NCI-H2196 (cell line): Measurements from ENCODE around the gene PPP2R5A.
A peak's percentile ranks its signal among the peaks of the same experiment; 100 is the strongest.

Source experiments
- DNase-seq: peaks from one replicate; lab custom pipeline; 2025; ENCODE audit not compliant: unreplicated experiment; lab: John Stamatoyannopoulos, UW

The PPP2R5A gene

GRCh38 chr1:212284744-212285684, at the start of gene PPP2R5A:
PPP2R5A (plus strand) TSS chr1:212285410; CDS start chr1:212286111, 701 bp downstream.
- DNase-seq = peak; percentile 97

DNA sequence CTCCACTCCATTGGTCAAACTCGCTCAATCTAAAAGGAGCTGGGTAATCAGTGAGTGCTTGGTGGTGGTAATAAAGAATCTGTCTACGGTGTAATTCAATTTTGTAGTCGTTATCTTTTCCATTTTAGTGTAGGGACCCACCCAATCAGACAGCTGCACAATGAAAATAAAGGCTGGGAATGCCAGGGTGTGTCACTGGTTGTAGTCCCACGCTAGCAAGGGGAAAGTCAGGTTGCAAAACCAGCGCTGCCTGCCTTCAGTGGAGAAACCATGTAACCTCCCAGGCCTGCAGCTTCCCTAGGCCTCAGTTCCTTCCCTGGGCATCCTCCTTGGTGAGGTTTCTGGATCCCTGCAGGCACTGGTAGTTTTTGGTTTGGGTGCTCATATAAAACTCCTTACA, 49.4 kb upstream of the PPP2R5A start:
- no peak for DNase-seq

DNA sequence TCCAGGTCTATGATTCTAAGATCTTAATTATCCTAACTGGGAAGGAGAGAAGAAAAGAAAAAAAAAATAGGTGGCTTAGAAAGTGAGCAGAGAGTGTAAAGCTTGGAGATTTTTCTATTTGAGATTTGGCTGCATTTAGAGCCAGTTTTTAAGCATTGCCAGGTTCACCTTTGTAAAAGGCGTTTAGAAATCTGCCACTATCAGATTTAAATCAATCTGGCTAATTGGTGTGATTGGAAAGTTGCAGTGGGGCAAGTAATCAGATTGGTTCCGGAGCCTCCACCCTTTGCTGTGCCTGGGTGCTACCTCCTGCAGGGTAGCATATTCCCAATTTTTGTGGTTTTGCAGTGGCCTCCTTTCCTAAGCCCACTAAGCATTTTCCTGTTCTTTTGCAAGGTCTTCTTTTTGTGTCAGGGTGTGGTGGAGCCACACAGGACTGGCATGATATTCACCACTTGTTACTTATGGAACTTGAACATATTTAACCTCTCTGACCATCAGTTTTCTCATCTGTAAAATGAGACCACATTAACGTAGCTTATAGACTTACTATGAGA, 48.5 kb upstream of the PPP2R5A start:
- no peak for DNase-seq

- DNase-seq = no peak
Measured at GRCh38 chr1:212237651-212238050, 47.6 kb upstream of the PPP2R5A start.

DNA sequence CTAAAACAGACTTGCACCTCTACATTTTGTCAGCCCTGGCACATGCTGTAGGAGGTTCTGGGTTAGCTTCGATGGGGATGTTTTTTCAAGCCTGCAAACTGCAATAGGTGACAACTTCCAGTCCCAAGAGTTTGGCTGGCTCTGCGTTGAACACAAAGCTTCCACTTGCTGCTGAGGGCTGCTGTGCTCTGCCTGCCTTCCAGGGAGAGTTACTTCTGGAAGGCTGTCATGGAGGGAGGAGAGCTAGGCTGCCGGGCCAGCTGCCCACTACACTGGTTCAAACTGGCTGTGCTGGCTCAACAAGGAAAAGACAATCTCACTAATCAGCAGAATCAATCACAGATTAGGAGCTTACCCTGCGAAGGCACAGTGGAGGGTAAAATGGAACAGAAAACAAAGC, 46.7 kb upstream of the PPP2R5A start:
- no peak for DNase-seq

GRCh38 chr1:212241501-212241900, 43.7 kb upstream of the PPP2R5A start:
- DNase-seq = no peak

- DNase-seq = no peak
Measured at GRCh38 chr1:212241957-212242287, 43.3 kb upstream of the PPP2R5A start.

- no peak for DNase-seq
Measured at GRCh38 chr1:212242288-212242984, 42.8 kb upstream of the PPP2R5A start.

- DNase-seq = no peak
Measured at GRCh38 chr1:212242985-212243308, 42.3 kb upstream of the PPP2R5A start.

DNA sequence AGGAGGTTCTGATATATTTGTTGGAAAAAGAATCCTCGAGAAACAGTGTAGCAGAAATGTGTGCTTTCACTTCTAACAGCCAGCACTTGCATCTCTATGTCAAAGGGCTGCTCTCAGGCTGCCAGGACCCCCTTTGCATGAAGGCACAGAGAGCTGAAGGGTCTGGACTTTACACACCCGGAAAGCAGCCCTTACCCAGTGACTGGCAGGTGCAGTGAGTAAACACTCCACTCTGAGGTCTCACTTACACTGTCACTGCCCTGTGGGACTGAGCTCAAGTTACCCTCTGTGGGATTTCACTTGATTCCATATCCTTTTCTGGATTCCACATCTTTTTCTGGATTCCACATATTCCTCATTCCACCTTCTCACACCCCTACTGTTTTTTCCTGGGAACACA, 40.8 kb upstream of the PPP2R5A start:
- DNase-seq = no peak

DNA sequence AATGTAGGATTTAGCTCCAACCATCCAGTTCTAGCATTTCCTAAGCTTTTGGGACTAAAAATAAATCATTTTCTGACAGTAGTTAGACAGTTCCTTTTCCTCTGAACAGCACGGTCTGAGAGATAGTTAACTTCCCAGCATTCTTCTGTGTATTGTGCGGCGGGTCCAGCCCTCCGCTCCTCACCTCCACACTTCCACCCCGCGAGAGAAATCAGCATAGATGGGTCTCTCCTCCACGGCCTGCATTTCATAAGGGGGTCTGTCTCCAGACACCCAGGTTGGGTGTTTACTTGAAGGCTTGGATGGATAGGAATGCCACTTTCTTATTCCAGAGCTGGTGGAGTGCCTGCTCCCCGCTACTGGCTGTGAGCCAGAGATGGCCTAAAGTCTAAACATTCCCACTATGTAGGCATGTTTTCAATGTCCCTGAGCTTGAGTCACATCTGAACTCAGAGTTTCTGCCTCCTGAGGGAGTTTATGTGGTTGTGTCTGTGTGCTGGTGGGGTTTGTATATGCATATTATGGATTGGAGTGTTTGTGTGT, 38.0 kb upstream of the PPP2R5A start:
- DNase-seq = no peak

DNA sequence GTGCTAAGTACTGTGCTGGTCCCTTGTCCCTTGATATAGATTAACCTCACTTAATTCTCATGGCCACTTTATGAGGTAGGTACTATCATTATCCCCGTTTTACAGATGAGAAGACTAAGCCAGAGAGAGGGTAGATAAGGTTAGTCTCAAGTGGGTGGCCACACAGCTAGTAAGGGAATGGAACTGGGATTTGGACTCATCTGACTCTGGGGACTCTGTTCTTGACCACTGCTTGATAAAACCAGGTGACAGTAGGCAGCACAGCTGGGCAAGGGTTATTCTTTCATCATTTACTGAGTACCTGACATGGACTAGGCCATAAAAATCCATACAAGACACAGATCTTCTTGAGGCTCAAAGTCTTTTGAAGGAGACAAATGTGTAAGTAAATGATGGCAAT, 37.2 kb upstream of the PPP2R5A start:
- DNase-seq = no peak

DNA sequence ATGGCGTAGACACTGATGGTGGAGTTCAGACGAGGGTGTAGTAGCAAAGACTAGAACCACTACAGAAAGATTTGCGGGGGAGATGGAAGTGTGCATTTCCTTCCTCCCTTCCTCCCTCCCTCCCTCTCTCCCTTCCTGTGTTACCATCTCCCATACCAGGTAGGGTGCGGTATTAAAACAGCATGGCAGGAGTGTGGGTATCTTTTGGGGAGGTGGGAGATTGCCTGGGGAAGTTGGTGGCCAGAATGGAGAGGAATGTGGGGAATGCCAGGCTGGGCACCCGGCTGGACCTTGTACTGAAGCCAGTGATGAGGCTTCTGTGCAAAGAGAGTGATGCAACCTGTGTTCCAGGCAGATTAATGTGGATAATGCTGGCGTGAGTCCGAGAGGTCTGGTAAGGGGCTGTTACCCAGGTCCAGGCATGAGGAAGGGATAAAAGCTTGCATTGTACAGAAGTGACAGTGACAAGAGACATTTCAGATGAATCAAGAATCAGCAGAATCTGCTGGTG, 30.3 kb upstream of the PPP2R5A start:
- DNase-seq = no peak

- no peak for DNase-seq
Measured at GRCh38 chr1:212255705-212256307, 29.4 kb upstream of the PPP2R5A start.

- DNase-seq = no peak
Measured at GRCh38 chr1:212256369-212256768, 28.8 kb upstream of the PPP2R5A start.

GRCh38 chr1:212257157-212257556, 28.1 kb upstream of the PPP2R5A start:
- DNase-seq = no peak

DNA sequence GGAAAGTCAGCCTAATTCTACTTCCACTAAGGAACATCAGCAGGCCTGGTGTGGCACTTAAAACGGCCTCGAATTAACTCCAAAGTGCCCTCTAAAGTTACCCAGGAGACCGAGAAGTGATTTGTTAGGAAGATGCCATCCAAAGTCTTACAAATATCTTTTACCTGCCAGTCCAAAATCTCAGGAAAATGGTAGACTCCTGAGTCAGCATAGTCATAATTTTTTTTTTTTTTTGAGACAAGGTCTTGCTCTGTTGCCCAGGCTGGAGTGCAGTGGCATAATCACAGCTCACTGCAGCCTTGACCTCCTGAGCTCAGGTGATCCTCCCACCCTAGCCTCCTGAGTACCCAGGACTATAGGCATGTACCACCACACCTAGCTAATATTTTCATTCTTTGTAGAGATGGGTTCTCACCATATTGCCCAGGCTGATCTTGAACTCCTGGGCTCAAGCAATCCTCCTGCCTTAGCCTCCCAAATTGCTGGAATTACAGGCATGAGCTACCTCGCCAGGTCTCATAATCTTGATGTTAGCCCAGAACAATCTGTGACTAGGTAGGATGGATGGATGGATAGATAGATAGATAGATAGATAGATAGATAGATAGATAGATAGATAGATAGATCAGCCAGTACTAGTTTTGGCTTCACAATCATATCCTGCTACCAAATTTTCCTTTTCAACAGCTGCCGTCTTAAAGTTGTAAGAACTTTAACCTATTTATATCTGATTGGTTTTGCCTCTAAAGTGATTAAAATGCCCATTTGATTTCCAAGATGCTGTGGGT, 25.3 kb upstream of the PPP2R5A start:
- no peak for DNase-seq

- no peak for DNase-seq
Measured at GRCh38 chr1:212260557-212261355, 24.5 kb upstream of the PPP2R5A start.

DNA sequence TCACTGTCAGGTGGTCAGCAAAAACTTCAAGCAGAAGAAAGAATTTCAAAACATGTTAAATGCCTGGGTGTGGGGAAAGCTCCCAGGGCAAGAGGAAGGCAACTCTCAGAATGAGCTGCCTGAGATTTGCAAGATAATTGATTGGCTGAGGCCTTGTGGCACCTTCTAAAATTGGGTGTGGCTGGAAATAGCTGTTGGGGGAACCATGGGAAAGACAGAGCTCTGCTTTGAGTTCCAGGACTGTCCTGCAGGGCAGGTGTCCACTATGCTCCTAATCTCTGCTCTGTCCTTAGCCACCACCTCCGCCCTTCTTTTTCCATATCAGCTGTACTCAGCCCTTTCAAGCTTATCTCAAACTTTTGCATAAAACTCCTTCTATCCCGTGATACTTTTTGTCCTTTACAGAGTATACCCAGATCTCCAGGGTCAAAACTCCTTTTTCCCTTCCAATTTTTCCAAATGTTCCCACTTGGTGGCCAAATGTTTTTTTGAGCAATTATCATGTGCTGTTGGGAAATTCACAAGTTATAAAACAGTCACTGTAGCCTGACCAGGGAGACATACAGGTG, 23.8 kb upstream of the PPP2R5A start:
- DNase-seq = no peak
